WTC11 (cell line): ENCODE results near the gene KDM4C.

Experiments used
- CREM ChIP-seq: sonication (generic); formaldehyde crosslinking; IDR thresholded peaks from 2 replicates; pipeline ENCODE4 v1.8.1; 2022; ENCODE audit warnings: mild to moderate bottlenecking, missing genetic modification reagents, moderate library complexity
- ETV6 ChIP-seq: sonication (generic); formaldehyde crosslinking; IDR thresholded peaks from 2 replicates; pipeline ENCODE4 v1.8.1; 2022; ENCODE audit warnings: mild to moderate bottlenecking, missing genetic modification reagents
- FOXK1 ChIP-seq: sonication (generic); formaldehyde crosslinking; IDR thresholded peaks from 2 replicates; pipeline ENCODE4 v1.8.0; 2022; ENCODE audit warnings: mild to moderate bottlenecking, moderate library complexity, missing genetic modification reagents
- ZNF423 ChIP-seq: fragments of 250-450 bp; sonication (Bioruptor Pico); IDR thresholded peaks from 2 replicates; pipeline ENCODE4 v2.1.2; 2022; ENCODE audit warnings: mild to moderate bottlenecking, moderate library complexity
- TF ChIP-seq, protein P1 (sequence below): sonication (generic); formaldehyde crosslinking; IDR thresholded peaks from 2 replicates; pipeline ENCODE4 v1.8.0; 2022; ENCODE audit warnings: missing genetic modification reagents
- TF ChIP-seq, protein P2 (sequence below): fragments of 200-600 bp; IDR thresholded peaks from 2 replicates; pipeline ENCODE4 v1.8.0; 2022; ENCODE audit warnings: antibody characterized with exemption
- TF ChIP-seq, protein P3 (sequence below): sonication (generic); formaldehyde crosslinking; IDR thresholded peaks from 2 replicates; pipeline ENCODE4 v1.8.1; 2023; ENCODE audit warnings: mild to moderate bottlenecking, missing genetic modification reagents, moderate library complexity

DNA sequence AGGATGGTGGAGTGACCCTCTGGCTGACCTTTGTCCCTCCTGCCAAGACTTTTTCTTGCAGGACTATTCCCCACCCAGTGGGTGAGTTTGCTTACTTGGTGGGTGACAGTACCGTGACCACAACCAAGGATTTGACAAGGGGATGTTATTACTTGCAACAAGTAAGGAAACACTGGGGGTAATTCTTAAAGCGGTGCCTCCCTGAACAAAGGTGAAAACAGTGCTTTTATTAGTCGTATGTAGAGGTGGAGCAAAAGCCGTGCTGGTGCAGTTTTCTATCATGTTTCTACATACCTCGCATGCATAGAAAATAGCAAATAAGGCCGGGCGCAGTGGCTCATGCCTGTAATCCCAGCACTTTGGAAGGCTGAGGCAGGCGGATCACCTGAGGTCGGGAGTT, 41.0 kb upstream of the KDM4C start:
- TF ChIP-seq, protein P1, sequence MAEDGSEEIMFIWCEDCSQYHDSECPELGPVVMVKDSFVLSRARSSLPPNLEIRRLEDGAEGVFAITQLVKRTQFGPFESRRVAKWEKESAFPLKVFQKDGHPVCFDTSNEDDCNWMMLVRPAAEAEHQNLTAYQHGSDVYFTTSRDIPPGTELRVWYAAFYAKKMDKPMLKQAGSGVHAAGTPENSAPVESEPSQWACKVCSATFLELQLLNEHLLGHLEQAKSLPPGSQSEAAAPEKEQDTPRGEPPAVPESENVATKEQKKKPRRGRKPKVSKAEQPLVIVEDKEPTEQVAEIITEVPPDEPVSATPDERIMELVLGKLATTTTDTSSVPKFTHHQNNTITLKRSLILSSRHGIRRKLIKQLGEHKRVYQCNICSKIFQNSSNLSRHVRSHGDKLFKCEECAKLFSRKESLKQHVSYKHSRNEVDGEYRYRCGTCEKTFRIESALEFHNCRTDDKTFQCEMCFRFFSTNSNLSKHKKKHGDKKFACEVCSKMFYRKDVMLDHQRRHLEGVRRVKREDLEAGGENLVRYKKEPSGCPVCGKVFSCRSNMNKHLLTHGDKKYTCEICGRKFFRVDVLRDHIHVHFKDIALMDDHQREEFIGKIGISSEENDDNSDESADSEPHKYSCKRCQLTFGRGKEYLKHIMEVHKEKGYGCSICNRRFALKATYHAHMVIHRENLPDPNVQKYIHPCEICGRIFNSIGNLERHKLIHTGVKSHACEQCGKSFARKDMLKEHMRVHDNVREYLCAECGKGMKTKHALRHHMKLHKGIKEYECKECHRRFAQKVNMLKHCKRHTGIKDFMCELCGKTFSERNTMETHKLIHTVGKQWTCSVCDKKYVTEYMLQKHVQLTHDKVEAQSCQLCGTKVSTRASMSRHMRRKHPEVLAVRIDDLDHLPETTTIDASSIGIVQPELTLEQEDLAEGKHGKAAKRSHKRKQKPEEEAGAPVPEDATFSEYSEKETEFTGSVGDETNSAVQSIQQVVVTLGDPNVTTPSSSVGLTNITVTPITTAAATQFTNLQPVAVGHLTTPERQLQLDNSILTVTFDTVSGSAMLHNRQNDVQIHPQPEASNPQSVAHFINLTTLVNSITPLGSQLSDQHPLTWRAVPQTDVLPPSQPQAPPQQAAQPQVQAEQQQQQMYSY (CRISPR knock-in tag): no peak
- no peak for TF ChIP-seq ZNF423 (CRISPR knock-in tag)
- TF ChIP-seq, protein P2, sequence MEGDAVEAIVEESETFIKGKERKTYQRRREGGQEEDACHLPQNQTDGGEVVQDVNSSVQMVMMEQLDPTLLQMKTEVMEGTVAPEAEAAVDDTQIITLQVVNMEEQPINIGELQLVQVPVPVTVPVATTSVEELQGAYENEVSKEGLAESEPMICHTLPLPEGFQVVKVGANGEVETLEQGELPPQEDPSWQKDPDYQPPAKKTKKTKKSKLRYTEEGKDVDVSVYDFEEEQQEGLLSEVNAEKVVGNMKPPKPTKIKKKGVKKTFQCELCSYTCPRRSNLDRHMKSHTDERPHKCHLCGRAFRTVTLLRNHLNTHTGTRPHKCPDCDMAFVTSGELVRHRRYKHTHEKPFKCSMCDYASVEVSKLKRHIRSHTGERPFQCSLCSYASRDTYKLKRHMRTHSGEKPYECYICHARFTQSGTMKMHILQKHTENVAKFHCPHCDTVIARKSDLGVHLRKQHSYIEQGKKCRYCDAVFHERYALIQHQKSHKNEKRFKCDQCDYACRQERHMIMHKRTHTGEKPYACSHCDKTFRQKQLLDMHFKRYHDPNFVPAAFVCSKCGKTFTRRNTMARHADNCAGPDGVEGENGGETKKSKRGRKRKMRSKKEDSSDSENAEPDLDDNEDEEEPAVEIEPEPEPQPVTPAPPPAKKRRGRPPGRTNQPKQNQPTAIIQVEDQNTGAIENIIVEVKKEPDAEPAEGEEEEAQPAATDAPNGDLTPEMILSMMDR: no peak
- TF ChIP-seq, protein P3, sequence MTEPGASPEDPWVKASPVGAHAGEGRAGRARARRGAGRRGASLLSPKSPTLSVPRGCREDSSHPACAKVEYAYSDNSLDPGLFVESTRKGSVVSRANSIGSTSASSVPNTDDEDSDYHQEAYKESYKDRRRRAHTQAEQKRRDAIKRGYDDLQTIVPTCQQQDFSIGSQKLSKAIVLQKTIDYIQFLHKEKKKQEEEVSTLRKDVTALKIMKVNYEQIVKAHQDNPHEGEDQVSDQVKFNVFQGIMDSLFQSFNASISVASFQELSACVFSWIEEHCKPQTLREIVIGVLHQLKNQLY: no peak
- TF ChIP-seq ETV6 (CRISPR knock-in tag): no peak
- TF ChIP-seq FOXK1: no peak
- no peak for TF ChIP-seq CREM (CRISPR knock-in tag)
